ENCODE results near the gene RASGEF1C.

RASGEF1C gene

DNA sequence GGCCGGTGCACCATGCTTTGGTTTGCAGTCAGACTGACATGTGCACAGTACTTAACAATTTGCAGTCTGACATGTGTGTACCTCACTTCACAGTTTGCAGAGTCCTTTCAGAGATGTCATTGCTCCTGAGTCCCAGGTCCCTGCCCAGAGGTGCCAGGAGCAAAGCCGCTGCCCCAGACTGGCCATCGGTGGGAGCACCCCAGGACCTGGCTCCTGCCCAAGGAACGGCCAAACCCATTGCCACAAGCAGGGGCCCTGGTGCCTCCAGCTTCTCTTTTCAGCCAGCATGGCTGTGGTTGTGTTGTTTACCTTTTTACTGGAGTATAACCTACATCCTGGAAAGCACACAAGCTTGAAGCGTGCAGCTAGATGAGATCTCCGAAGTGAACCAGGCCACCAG lies 28.6 kb downstream of the RASGEF1C start:
- no peak for DNase-seq (ENCODE audit: low read depth in 1 of 2, low spot score in 1 of 2)

DNA sequence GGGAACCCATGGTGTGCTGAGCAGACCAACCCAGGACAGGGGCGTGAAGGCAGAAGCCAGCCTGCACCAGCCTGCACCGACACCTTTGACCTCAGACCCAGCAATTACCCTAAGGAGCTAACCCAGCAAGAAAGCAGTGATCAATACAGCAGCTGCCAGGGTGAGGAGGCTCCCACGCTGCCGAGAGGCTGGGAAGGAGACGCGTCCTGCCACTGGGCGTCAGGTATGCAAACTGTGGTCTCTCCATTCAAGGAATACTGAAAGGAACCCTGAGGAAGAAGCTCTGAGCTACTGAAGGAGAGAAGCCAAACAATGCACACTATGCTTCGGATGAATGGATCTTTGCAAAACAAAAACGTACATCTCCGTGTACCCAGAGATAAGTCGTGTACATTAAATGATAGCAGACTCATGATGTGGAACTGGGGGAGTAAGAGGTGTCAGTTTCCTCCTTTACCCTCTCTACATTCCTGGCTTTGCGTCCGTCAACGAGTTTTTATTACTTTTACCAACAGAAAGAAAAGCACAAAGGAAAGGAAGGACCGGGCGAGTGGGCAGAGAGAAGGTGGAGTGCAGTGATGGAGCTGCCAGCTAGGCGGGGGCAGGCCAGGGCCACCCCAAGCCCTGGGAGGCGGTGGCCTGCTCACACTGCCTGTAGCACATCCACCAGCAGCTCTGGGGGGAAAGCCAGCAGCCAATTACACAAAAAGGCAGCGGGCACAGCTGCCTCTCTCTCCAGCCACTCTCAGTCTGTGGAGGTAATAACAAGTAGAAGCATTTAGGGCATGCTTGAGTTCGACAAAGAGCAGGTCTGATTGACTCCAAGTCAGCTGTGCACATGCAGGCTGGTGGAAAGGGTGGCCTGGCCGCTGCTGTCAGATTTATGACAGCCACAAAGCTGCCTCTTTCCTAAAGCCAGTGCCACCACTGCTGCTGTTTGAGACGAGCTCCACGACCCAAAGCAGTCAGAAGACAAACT lies 29.3 kb downstream of the RASGEF1C start:
- DNase-seq (ENCODE audit: low read depth in 1 of 2, low spot score in 1 of 2): no peak

DNA sequence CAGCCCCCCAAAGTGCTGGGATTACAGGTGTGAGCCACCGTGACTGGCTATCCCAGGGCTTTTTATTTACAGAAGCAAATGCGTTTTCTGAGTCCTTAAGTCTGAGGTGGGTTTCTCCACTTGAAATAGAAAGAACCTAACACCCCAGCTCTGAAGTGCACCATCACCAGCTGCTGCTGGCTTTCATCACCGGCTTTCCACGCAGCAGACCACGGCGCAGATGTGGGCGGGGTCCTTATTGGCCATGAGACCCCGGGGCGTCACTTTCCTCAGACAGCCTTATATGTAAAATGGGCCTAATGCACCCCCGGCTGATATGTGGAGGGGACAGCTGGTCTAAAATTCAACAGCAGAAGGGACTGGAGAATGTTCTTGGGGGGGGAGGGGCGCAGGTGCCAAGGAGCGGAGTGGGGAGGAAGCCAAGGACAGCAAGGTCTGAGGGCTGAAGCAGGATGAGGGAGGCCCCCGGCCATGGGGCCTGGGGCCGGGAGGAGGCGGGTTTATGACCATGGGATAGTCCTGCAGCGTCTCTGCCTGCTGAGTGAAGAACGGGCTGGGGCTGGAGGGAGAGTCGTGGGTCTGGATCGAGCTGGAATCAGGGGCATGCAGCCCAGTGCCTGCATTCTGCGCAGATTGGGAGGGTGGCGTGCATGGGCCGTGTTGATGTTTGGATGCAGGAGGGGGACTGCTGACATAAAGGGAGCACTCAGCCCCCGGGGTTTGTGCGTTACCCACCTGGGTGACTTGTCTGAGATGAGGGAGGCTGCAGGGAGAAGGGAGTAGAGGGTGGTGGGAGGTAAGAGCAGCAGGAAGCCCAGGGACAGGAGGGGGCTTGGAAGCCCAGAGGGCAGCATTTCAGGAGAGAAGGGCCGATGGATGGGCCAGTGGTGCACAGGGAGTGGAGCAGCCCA lies 30.2 kb downstream of the RASGEF1C start:
- no peak for DNase-seq (ENCODE audit: low read depth in 1 of 2, low spot score in 1 of 2)

DNA sequence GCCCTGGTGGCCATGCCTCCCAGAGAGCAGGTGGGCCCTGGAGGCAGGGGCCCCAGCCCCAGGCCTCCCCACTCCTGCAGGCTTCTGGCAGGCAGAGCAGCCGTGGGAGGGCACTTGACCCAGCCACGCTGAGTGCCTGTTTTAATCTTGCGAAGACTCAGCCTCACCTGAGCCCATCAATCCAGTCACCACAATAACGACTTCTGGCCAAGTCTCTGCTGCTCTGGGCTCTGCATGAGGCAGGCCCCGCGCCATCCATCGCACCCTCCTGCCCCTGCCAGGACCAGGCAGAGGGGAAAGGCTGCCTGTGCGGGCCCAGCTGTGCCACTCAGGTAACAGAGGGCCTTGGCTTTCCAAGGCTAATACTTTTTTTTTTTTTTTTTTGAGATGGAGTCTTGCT lies 32.8 kb downstream of the RASGEF1C start:
- no peak for DNase-seq (ENCODE audit: low read depth in 1 of 2, low spot score in 1 of 2)

DNA sequence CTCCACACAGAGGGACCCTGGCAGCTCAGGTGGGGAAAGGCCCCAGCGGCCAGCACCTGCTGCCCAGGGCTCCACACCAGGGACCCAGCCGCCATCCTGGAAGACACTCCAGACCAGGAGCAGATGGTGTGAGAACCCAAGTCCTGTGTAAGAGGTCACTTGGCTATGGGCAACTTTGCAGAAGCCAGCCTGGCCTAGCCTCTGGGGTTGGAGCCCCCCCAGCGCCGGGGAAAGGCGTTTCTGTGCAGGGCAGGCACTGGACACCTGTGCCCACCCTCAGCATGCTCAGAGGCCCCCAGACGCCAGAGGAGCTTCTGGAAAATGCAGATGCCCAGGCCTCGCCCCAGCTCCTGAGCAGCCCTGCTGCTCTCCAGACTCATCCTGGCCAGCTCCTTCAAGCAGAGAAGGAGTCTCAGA lies 34.0 kb downstream of the RASGEF1C start:
- no peak for DNase-seq (ENCODE audit: low read depth in 1 of 2, low spot score in 1 of 2)

DNA sequence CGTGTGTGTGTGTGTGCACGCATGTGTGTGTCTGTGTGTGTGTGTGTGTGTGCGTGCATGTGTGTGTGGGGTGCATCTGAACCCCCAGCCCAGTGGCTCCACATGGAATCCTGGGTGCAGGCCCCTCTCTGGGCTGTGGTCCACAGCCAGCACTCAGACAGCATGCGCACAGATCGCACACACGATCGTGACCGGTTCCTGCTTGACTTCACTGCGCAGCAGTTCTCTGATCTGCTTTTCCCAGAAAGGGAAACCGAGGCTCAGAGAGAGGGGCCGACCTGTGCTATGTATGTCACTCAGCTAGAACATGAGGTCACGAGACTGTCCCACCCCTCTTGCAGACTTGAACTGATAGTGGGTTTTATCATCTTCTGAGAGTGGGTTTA lies 34.4 kb downstream of the RASGEF1C start:
- DNase-seq (ENCODE audit: low read depth in 1 of 2, low spot score in 1 of 2): no peak

DNA sequence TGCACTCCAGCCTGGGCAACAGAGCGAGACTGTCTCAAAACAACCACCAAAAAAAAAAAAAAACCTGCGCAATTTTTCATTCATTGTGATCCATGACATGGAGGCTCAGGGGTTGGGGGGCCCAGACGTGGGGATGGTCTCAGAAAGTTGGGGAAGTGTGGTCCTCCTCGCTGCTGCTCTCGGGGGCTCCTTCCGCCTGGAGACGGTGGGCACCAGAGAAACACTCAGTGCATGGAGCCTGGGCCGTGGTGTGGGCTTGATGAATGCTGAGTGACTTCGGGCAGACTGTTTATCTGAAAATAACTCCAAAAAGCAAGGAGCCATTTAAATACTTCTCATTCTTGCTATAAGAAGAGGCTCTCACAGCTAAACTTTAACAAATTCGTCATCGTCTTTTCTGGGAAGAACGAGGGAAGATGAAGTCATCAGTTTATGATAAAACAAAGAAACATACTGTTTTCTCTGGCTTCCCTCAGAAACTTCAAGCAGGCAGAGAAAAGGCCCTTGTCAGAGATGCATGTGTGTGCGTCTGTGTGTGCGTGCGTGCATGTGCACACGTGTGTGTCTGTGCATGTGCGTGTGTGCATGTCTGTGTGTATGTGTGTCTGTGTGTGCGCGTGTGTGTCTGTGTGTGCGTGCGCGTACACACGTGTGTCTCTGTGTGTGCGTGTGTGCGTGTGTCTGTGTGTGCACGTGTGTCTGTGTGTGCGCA lies 35.0 kb downstream of the RASGEF1C start:
- no peak for DNase-seq (ENCODE audit: low read depth in 1 of 2, low spot score in 1 of 2)

DNA sequence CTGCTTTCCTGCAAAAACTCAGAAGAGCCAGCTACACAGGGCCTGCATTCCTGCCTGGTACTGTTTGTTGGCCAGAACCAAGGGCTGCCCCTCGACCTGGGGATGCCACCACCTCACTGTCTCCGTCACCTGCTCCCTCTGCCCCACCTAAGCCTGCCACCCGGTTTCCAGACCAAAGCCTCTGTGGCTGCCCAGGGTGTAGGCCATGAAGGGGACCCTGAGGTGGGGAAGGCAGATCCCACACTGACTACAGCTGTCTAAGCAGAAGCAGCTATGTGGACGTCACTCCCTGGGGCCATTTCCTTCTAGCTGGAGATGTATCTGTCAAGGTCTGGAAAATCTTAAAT lies 35.8 kb downstream of the RASGEF1C start:
- DNase-seq (ENCODE audit: low read depth in 1 of 2, low spot score in 1 of 2): no peak

DNA sequence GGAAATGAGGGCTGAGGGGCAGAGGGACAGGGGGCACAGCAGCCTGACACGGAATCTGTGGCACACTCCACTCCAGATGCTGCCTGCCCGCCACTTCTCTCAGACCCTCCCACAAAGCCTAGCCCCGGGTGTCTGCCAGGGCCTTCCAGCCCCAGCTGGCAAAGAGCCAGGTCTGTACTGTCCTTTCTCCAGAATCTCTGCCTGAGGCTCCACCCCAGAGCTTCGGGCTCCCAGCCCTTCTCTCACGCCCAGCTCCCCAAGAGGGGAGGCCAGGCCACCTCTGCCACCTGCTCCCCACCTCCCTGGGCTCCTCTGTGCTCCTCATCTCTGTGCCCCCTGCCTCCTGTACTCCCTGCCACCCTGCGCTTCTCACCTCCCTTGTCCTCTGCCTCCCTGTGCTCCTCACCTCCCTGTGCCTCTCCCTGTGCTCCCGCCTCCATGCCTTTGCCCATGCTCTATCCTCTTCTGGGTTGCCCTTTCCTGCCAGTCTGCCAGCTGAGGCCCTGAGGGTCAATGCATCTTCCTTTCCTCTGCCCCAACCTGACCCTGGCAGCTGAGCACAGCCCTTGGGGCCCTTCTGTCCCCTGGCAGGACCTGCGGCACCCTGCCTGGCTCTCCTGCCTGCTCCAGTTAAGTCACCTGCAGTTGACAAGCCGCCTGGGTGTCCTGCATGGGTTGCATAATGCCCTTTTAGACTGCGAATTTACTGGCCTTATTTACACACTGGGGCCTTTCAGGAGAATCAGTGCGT lies 36.4 kb downstream of the RASGEF1C start:
- DNase-seq (ENCODE audit: low read depth in 1 of 2, low spot score in 1 of 2): no peak

DNA sequence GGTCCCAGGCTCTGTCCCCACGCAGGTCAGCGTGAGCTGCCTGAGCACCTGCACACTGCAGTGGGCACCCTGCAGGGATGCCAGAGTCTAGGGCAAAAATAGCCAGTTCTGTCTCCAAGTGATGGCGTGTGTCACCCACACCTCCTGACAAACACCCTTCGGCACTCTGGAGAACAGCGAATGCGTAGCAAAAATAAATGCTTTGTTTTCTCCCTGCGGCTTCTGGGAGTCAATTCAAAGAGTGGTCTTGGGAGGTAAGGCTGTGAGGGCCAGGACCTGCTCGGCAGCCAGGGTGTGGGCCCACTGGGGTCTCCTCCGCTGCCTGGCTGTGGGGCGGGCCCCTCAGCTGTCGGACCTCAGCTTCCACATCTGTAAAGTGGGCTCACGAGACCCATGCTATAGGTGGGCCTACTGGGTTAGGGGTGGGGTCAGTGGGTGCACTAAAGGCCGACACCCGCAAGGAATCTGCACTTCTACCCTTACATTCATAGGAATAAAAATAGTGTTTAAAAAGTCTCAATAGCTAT lies 37.4 kb downstream of the RASGEF1C start:
- no peak for DNase-seq (ENCODE audit: low read depth in 1 of 2, low spot score in 1 of 2)

DNA sequence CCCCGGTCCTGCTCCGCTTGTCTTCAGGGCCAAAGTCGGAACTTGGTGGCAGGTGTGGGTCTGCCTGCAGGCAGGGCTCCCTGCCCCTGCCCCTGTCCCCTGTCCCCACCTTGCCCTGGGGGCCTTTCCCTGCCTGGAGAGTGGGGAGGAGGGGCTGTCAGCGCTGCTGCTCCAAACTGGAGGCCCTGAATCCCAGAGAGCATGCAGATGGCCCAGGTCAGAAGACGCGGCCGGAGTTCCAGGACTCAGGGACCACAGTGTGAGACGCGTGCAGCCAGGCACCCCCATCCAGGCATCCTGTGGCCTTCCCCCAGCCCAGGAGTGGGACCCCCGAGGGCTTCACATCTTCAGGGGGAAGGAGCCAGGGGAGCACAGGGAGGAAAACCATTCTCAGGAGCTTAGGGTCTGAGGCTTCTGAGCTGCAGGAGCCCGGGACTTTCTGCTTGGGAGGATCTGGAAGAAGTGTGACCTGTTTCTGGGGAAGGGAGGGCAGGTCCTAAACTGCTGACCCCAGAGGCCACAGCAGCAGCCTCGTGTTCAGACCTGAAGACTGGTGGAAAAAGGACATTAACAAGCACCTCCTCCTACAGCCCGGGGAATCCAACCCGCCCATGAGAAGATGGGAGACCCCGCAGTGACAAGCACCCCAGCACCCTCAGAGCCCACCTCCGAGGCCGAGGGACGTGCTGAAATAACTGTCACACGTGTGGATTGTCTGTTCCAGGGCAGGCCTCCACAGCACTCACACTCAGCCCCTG lies 38.0 kb downstream of the RASGEF1C start:
- no peak for DNase-seq (ENCODE audit: low read depth in 1 of 2, low spot score in 1 of 2)

DNA sequence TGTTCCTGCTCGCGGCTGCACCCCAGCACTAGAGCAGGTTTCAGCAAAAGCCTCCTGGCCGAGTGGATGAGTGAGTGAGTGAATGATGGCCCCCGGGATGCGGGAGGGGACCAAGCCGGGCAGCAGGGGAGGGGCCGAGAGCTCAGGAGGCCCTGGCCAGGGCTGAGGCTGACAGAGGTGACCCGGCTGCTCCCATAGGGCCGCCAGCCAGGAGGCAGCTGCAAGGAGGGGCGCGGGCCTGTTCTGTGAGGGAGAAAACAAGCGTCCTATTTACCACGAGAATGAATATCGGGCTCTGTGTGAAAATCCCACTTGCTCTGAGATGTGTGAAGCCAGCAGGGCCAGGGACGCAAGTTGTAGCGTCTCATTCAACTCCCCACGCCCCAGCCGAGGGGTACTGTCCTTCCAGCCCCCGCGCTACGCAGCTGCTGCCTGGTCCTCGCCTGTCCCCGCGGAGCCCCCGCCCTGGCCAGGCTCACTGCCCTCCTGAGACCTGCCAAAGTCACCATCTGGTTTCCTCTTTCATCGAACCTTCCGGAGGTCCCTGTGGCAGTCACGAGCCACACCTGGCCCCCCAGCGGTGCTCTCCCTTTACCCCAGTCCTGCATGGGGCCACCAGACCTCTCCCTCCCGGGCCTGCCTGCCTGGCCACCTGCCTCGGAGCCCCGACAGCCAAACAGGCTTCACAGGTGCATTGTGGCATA lies 38.8 kb downstream of the RASGEF1C start:
- no peak for DNase-seq (ENCODE audit: low read depth in 1 of 2, low spot score in 1 of 2)

DNA sequence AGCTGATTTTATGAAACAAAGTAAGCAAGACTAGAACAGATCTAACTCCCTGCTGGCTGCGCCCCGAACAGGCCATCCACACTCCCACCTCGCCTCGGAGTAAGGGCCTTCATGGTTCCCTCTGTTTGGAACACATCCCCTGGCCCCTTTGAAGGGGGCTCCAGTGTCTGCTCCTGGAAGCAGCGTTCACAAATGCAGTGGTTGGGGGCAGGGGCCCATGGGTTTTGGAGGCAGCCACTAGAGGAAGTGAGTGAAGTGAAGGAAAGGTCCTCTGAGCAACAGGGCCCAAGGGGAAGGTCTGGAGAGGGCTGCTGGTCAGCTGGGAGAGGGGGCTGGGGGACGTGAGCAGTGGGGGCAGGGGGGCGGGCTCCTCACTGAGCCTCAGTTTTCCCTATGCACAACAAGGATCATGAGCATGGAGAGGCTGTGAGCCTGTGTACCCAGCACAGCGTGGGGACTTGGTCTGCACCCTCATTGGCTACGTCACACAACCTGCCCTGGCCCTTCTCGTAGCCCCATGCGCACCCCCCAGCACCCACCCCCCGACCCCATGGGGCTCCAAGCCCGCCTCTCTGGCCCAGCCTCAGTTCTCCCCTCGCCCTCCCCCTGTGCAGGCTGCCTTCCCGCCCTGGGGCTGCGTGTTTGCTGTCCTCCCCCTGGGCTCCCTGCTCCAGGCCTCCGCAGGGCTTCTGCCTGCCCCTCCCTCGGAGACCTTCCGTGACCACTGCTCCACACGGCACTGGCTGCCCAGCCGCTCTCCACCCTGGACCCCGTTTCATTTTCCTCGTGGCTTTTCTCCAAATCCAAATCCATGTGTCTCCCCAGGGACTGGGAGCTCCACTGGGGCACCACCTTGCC lies 39.5 kb downstream of the RASGEF1C start:
- no peak for DNase-seq (ENCODE audit: low read depth in 1 of 2, low spot score in 1 of 2)

DNA sequence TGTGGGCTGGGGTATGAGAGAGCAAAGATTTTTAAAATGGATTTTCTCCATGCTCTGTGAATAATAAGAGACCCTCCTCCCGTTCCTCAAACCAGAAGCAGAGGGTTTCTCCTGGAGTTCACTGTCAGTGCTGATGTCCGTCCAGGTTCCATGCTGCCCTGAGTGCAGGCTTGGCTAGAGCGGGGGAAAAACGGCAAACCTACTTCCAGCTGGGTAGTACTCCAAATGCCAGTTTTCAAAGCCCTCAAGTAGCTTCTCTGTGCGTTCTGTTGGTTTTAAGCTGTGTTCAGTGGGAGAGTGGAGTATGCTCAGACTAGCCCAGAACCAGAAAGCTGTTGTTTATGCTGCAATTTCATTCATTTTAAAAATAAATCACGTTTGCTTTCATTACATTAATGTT lies 40.3 kb downstream of the RASGEF1C start:
- DNase-seq (ENCODE audit: low read depth in 1 of 2, low spot score in 1 of 2): no peak

DNA sequence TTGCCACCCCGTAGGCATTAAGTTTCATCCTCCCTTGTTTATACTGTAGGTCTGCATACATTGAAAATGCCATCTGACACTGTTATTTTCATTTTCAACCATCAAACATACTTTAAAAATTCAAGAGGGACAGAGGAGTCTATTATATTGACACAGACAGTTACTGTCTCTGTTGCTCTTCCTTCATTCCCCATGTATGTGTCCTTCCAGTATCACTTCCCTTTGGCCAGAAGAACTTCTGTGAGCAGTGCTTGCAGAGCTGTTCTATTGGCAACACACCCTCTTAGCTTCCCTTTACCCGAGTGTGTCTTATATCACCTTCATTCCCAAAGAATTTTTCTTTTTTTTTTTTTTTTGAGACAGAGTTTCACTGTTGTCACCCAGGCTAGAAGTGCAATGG lies 42.8 kb downstream of the RASGEF1C start:
- DNase-seq (ENCODE audit: low read depth in 1 of 2, low spot score in 1 of 2): no peak

DNA sequence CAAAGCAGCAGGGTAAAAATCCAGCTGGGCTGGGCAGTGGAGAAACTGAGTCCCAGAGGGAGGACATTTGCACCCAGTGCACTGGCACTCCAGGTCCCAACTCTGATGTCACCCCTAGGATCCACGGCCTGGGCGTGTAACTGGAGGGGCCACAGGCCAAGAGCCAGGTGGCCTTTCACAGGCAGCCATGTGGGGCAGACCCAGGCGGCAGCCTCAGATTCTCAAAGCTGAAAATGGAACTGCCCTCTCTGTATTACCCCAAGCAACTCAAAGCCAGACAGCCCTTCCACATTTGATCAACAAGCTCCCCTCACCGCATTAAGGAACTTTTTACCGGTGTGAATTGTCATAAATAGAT lies 46.7 kb downstream of the RASGEF1C start:
- DNase-seq (ENCODE audit: low read depth in 1 of 2, low spot score in 1 of 2): no peak

DNA sequence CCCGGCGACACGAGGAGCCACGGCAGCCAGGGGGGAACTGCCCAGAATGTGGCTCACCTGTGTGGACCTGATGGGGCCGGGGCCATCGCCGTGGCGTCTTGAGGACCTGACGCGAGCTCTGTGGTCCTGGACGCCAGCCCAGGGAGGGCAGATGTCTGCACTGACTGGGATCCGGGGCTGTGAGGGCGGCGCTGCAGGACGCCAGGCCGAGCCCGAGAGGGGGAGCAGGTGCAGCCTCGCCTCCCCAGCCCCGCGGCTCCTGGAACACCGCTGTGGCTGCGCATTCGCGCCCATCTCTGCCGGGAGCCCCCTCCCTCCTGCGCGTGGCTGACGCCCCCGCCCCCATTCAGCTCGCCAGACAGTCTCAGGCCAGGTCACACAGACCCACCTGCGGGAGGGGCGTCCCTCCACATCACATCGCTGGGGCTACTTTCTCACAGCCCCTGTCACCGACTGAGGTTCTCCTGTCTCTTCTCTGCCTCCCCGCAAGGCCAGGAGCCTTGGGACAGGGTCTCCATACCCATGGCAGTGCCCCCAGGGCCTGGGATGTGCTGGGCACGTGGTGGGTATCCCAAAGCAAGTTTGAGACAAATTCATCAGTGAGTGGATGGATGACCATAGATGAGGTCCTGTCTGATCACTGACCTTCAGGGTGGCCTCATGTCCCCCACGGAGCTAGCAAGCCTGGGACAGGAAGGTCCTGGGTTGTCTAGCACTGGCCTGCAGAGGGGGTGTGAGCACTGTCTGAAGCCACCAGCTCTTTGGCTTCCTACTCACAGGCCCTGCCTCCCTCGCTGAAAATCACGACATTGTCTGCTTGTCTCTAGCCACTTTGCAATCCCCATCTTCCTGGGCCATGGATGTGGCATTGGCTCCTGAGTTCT lies 47.3 kb downstream of the RASGEF1C start:
- no peak for DNase-seq (ENCODE audit: low read depth in 1 of 2, low spot score in 1 of 2)
